IMR-90 (cell line): ENCODE results near the gene DDX27. TPM values are rescaled to one million over a fixed set of nuclear protein-coding genes. Genes with fewer than 3 reads are reported as not detected.

ENCODE experiments used
- ATAC-seq: fragments of 200-7000 bp; cut with Tn5 transposase; 2 replicates; pipeline ENCODE4 v1.9.1; 2020; ENCODE audit warnings: low read depth, mild to moderate bottlenecking, moderate library complexity
- BruUV-seq: library from RNA; stranded (reverse); fragments of 400-500 nt; replicated peaks from 2 replicates; lab custom pipeline; 2021; lab: Mats Ljungman, UMichigan
- CTCF ChIA-PET: fragments of 300-600 bp; formaldehyde crosslinking; extraction: SDS; loops from one replicate; lab custom pipeline; 2021; ENCODE audit warnings: antibody characterized with exemption; lab: Yijun Ruan, JAX
- POLR2A ChIA-PET: fragments of 300-600 bp; sonication (Branson Sonifier 250); formaldehyde crosslinking; loops from one replicate; lab custom pipeline; 2022; ENCODE audit warnings: antibody characterized with exemption; ENCODE audit not compliant: unreplicated experiment; lab: Charles Lee
- DNase-seq: peaks from one replicate; pipeline ENCODE4 v3.0.0; 2013
- H2AFZ ChIP-seq: replicated peaks from 2 replicates; pipeline ENCODE3; 2013; ENCODE audit warnings: low read length, mild to moderate bottlenecking; ENCODE audit not compliant: poor library complexity
- H2AK5ac ChIP-seq: 2 replicates; pipeline ENCODE4 v1.6.1; 2013; ENCODE audit warnings: low read depth, low read length, inconsistent platforms
- H2AK9ac ChIP-seq: replicated peaks from 2 replicates; pipeline ENCODE3; 2013; ENCODE audit warnings: mild to moderate bottlenecking, low read depth, low read length, moderate library complexity; ENCODE audit not compliant: poor library complexity
- H2BK120ac ChIP-seq: 2 replicates; pipeline ENCODE4 v1.6.1; 2013; ENCODE audit warnings: low read depth, low read length, inconsistent platforms
- H2BK15ac ChIP-seq: 3 replicates; pipeline ENCODE4 v1.6.1; 2013; ENCODE audit warnings: low read depth, low read length, inconsistent platforms
- H2BK20ac ChIP-seq: 2 replicates; pipeline ENCODE4 v1.6.1; 2013; ENCODE audit warnings: low read depth, mild to moderate bottlenecking, inconsistent platforms, low read length, moderate library complexity
- H2BK5ac ChIP-seq: 2 replicates; pipeline ENCODE4 v1.6.1; 2013; ENCODE audit warnings: mild to moderate bottlenecking, low read depth, low read length, inconsistent platforms; ENCODE audit not compliant: poor library complexity, severe bottlenecking
- H3K14ac ChIP-seq: replicated peaks from 2 replicates; pipeline ENCODE4 v1.6.1; 2013; ENCODE audit warnings: low read depth, low read length, inconsistent platforms
- H3K18ac ChIP-seq: 2 replicates; pipeline ENCODE4 v1.6.1; 2013; ENCODE audit warnings: low read depth, low read length, control low read depth
- H3K23ac ChIP-seq: 2 replicates; pipeline ENCODE4 v1.6.1; 2013; ENCODE audit warnings: low read depth, low read length, inconsistent platforms
- H3K27ac ChIP-seq: 2 replicates; pipeline ENCODE4 v1.5.1; 2013; ENCODE audit warnings: mild to moderate bottlenecking, control low read depth, low read length; ENCODE audit not compliant: insufficient read depth
- H3K27me3 ChIP-seq: 2 replicates; pipeline ENCODE4 v1.6.1; 2013; ENCODE audit warnings: low read length; ENCODE audit not compliant: control insufficient read depth, insufficient read depth
- H3K36me3 ChIP-seq: 2 replicates; pipeline ENCODE4 v1.6.1; 2013; ENCODE audit warnings: low read length, mixed read lengths; ENCODE audit not compliant: control insufficient read depth, insufficient read depth
- H3K4ac ChIP-seq: 2 replicates; pipeline ENCODE4 v1.6.1; 2013; ENCODE audit warnings: low read depth, low read length, inconsistent platforms
- H3K4me1 ChIP-seq: 2 replicates; pipeline ENCODE4 v1.6.1; 2013; ENCODE audit warnings: low read length, mixed read lengths; ENCODE audit not compliant: control insufficient read depth, insufficient read depth
- H3K4me2 ChIP-seq: 2 replicates; pipeline ENCODE4 v1.6.1; 2013; ENCODE audit warnings: low read depth, mild to moderate bottlenecking, control low read depth, low read length, moderate library complexity
- H3K4me3 ChIP-seq: 2 replicates; pipeline ENCODE4 v1.5.1; 2013; ENCODE audit warnings: low read depth, mild to moderate bottlenecking, control low read depth, low read length, moderate library complexity; ENCODE audit not compliant: insufficient read depth
- H3K56ac ChIP-seq: 2 replicates; pipeline ENCODE4 v1.6.1; 2013; ENCODE audit warnings: low read length, inconsistent platforms; ENCODE audit not compliant: insufficient read depth; ENCODE audit errors: extremely low read depth
- H3K79me1 ChIP-seq, 2 experiments: 2 replicates each; pipeline ENCODE4 v1.6.1; 2013; ENCODE audit warnings: low read length in 2 of 2, inconsistent platforms in 1 of 2, low read depth in 1 of 2
- H3K9ac ChIP-seq: 2 replicates; pipeline ENCODE4 v1.6.1; 2013; ENCODE audit warnings: low read depth, low read length, control low read depth
- H3K9me1 ChIP-seq: 2 replicates; pipeline ENCODE4 v1.6.1; 2013; ENCODE audit warnings: low read length, inconsistent platforms; ENCODE audit not compliant: insufficient read depth
- H3K9me3 ChIP-seq: 2 replicates; pipeline ENCODE4 v1.6.1; 2013; ENCODE audit warnings: low read length; ENCODE audit not compliant: control insufficient read depth, insufficient read depth
- H4K20me1 ChIP-seq: 2 replicates; pipeline ENCODE4 v1.6.1; 2013; ENCODE audit warnings: low read length, inconsistent platforms; ENCODE audit not compliant: insufficient read depth
- H4K5ac ChIP-seq: 2 replicates; pipeline ENCODE4 v1.6.1; 2013; ENCODE audit warnings: mild to moderate bottlenecking, low read depth, low read length, control low read depth
- H4K8ac ChIP-seq, 2 experiments: 2 replicates each; pipeline ENCODE4 v1.6.1; 2013; ENCODE audit warnings: low read depth in 2 of 2, low read length in 2 of 2, control low read depth in 1 of 2, inconsistent platforms in 1 of 2
- H4K91ac ChIP-seq: 2 replicates; pipeline ENCODE4 v1.6.1; 2013; ENCODE audit warnings: low read depth, low read length, inconsistent platforms; ENCODE audit not compliant: insufficient read depth
- ELK1 ChIP-seq: fragments of 150-350 bp; IDR thresholded peaks from 2 replicates; pipeline ENCODE4 v1.6.1; 2016; ENCODE audit warnings: low read depth, mild to moderate bottlenecking, low read length, moderate library complexity, borderline replicate concordance
- MAFK ChIP-seq: IDR thresholded peaks from 2 replicates; pipeline ENCODE4 v1.6.1; 2012; ENCODE audit warnings: low read depth, low read length, improper control_type of control experiment
- RAD21 ChIP-seq: IDR thresholded peaks from 2 replicates; pipeline ENCODE4 v1.6.1; 2012; ENCODE audit warnings: low read length, improper control_type of control experiment
- RCOR1 ChIP-seq: IDR thresholded peaks from 2 replicates; pipeline ENCODE4 v1.6.1; 2012; ENCODE audit warnings: mild to moderate bottlenecking, low read length, improper control_type of control experiment; ENCODE audit not compliant: insufficient replicate concordance
- SMC3 ChIP-seq: fragments of 150-350 bp; IDR thresholded peaks from 2 replicates; pipeline ENCODE4 v1.6.1; 2016; ENCODE audit warnings: low read depth, mild to moderate bottlenecking, antibody characterized with exemption, low read length, moderate library complexity
- WGBS, 2 experiments: methylation state at CpG; one replicate each; pipeline versions ENCODE4 v1.1.5 to v1.1.7; 2013; ENCODE audit warnings: missing lambda C conversion rate in 2 of 2; ENCODE audit not compliant: insufficient read length in 1 of 2; ENCODE audit errors: extremely low coverage in 2 of 2; 5-methylcytosine and 5-hydroxymethylcytosine counted together
- dilution Hi-C: fragments of 300-500 bp; cut with HindIII; formaldehyde crosslinking; loops from one replicate; pipeline ENCODE4 v1.14.3; 2018; ENCODE audit warnings: low sequenced_read_pairs; ENCODE audit not compliant: unreplicated experiment
- in situ Hi-C: fragments of 300-500 bp; cut with MboI; formaldehyde crosslinking; loops from 3 replicates; pipeline ENCODE4 v1.14.3; 2019; ENCODE audit warnings: low sequenced_read_pairs, inconsistent platforms, mixed read lengths
- intact Hi-C: fragments of 100-400 bp; cut with micrococcal nuclease; formaldehyde crosslinking; loops from 2 replicates; pipeline ENCODE4 v1.10.0; 2022
- polyA plus RNA-seq, 3 experiments: library from polyadenylated mRNA; depleted of rRNA; stranded (reverse); fragments of >200 nt; gene quantifications; 2 replicates each; pipeline ENCODE4 v1.2.3, GENCODE V29; 2012; ENCODE audit warnings: low replicate concordance in 1 of 3
- total RNA-seq: library from RNA; depleted of rRNA; stranded (reverse); fragments of >200 nt; gene quantifications from 2 replicates; pipeline ENCODE4 v1.2.3, GENCODE V29; 2012

DDX27 gene
- total and polyA plus RNA-seq, 2 of the 4 experiments (the other 2 are of a cell fraction): 33.2 to 36.7 TPM

GRCh38 chr20:49237531-49237930, 18.3 kb downstream of the DDX27 start:
- no peak overlapping the region for H4K91ac ChIP-seq
- H2AK9ac ChIP-seq: no peak overlapping the region
- CTCF ChIA-PET: interaction anchor here (1.5 kb wide), 1 partner anchor 9 kb away, joined by 8 read pairs; no protein-coding TSS in a partner anchor
- POLR2A ChIA-PET: no interaction called here
- H3K4me1 ChIP-seq: no peaks in the 10 kb centered on the region
- H3K27me3 ChIP-seq: no peaks in the 10 kb centered on the region
- peaks cover 71% of the 10 kb centered on the region for H3K36me3 ChIP-seq
- H4K20me1 ChIP-seq: no peaks in the 10 kb centered on the region
- no peaks in the 10 kb centered on the region for H3K79me1 ChIP-seq
- H2BK20ac ChIP-seq: no peak overlapping the region
- no peak overlapping the region for H4K5ac ChIP-seq
- no peak overlapping the region for H2BK120ac ChIP-seq
- 100% methylated on average over 1 of the region's 4 CpGs; no CpG with 5 or more reads in 1 of the 2 experiments for WGBS, 2 experiments
- no peak overlapping the region for H3K23ac ChIP-seq
- H3K4me2 ChIP-seq: no peak overlapping the region
- ATAC-seq (no peak), DNase-seq (no peak)
- H3K9ac ChIP-seq: no peak overlapping the region
- dilution Hi-C loops: no loop called here
- H4K8ac ChIP-seq: no peak overlapping the region
- H3K9me3 ChIP-seq: no peaks in the 10 kb centered on the region
- TF ChIP-seq RAD21 (no peak), ELK1 (no peak), RCOR1 (no peak), SMC3 (no peak), MAFK (no peak)
- H3K4ac ChIP-seq: no peak overlapping the region
- intact Hi-C loops: no loop called here
- no peak overlapping the region for H3K27ac ChIP-seq
- H3K56ac ChIP-seq: no peak overlapping the region
- no peak overlapping the region for H3K14ac ChIP-seq
- H3K9me1 ChIP-seq: no peaks in the 10 kb centered on the region
- H2BK5ac ChIP-seq: no peak overlapping the region
- H3K4me3 ChIP-seq: no peak overlapping the region
- no TSS peak for BruUV-seq
- no peak overlapping the region for H2BK15ac ChIP-seq
- no peak overlapping the region for H2AK5ac ChIP-seq
- H2AFZ ChIP-seq: no peak overlapping the region
- in situ Hi-C loops: no loop called here
- no peak overlapping the region for H3K18ac ChIP-seq
